GM23338 (cell line): ENCODE measurements around the gene CX3CL1.

Source experiments
- CREB1 ChIP-seq: fragments of 250-450 bp; sonication (Bioruptor Pico); IDR thresholded peaks from 2 replicates; pipeline ENCODE4 v1.5.0; 2020; ENCODE audit warnings: low read depth, mild to moderate bottlenecking, moderate library complexity
- EZH2 ChIP-seq: fragments of 200-600 bp; sonication (generic); IDR thresholded peaks from one replicate; pipeline ENCODE4 v1.8.0; 2017; ENCODE audit warnings: antibody characterized with exemption, mild to moderate bottlenecking, low read depth; ENCODE audit not compliant: unreplicated experiment
- EZH2phosphoT487 ChIP-seq: fragments of 200-600 bp; sonication (generic); IDR thresholded peaks from one replicate; pipeline ENCODE4 v1.8.1; 2018; ENCODE audit warnings: antibody characterized with exemption; ENCODE audit not compliant: unreplicated experiment
- JUNB ChIP-seq: IDR thresholded peaks from one replicate; pipeline ENCODE4 v1.6.1; 2016; ENCODE audit warnings: antibody characterized with exemption; ENCODE audit not compliant: unreplicated experiment
- NANOG ChIP-seq: IDR thresholded peaks from 2 replicates; pipeline ENCODE4 v1.6.1; 2016; ENCODE audit warnings: antibody characterized with exemption, borderline replicate concordance
- POLR2AphosphoS5 ChIP-seq: IDR thresholded peaks from 2 replicates; pipeline ENCODE4 v1.6.1; 2016; ENCODE audit warnings: antibody characterized with exemption, low read depth
- STAT1 ChIP-seq: IDR thresholded peaks from one replicate; pipeline ENCODE4 v1.6.1; 2016; ENCODE audit warnings: antibody characterized with exemption; ENCODE audit not compliant: unreplicated experiment
- TF ChIP-seq, protein P1 (sequence below): IDR thresholded peaks from 2 replicates; pipeline ENCODE4 v1.6.1; 2016; ENCODE audit warnings: antibody characterized with exemption
- TF ChIP-seq, protein P2 (sequence below), 2 experiments: fragments of 200-600 bp in 1 of 2; sonication (generic) in 1 of 2; conservative IDR thresholded peaks; 2 replicates each; pipeline versions ENCODE4 v1.5.1 to v1.6.1; 2016 to 2017; ENCODE audit warnings: antibody characterized with exemption in 2 of 2, low read depth in 2 of 2, mild to moderate bottlenecking in 2 of 2, moderate library complexity in 1 of 2
- TF ChIP-seq, protein P3 (sequence below): IDR thresholded peaks from one replicate; pipeline ENCODE4 v1.6.1; 2018; ENCODE audit warnings: antibody characterized with exemption; ENCODE audit not compliant: unreplicated experiment
- TF ChIP-seq, protein P4 (sequence below): fragments of 250-450 bp; sonication (Bioruptor Pico); IDR thresholded peaks from 2 replicates; pipeline ENCODE4 v1.5.0; 2020; ENCODE audit warnings: mild to moderate bottlenecking, moderate library complexity

DNA sequence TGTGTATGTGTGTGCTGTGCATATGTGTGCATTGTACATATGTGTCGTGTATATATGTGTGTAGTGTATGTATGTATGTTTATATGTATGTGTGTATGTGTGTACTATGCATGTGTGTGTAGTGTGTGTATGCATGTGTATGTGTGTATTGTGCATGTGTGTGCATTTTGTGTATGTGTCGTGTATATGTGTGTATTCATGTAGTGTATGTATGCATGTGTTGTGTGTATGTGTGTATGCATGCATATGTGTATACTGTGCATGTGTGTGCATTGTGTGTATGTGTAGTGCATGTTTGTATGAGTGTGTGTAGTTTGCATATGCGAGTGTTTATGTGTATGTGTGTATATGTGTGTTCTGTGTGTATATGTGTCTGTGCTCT lies 16.8 kb downstream of the CX3CL1 start:
- TF ChIP-seq, protein P1, sequence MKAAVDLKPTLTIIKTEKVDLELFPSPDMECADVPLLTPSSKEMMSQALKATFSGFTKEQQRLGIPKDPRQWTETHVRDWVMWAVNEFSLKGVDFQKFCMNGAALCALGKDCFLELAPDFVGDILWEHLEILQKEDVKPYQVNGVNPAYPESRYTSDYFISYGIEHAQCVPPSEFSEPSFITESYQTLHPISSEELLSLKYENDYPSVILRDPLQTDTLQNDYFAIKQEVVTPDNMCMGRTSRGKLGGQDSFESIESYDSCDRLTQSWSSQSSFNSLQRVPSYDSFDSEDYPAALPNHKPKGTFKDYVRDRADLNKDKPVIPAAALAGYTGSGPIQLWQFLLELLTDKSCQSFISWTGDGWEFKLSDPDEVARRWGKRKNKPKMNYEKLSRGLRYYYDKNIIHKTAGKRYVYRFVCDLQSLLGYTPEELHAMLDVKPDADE, result no peak
- TF ChIP-seq, protein P2, sequence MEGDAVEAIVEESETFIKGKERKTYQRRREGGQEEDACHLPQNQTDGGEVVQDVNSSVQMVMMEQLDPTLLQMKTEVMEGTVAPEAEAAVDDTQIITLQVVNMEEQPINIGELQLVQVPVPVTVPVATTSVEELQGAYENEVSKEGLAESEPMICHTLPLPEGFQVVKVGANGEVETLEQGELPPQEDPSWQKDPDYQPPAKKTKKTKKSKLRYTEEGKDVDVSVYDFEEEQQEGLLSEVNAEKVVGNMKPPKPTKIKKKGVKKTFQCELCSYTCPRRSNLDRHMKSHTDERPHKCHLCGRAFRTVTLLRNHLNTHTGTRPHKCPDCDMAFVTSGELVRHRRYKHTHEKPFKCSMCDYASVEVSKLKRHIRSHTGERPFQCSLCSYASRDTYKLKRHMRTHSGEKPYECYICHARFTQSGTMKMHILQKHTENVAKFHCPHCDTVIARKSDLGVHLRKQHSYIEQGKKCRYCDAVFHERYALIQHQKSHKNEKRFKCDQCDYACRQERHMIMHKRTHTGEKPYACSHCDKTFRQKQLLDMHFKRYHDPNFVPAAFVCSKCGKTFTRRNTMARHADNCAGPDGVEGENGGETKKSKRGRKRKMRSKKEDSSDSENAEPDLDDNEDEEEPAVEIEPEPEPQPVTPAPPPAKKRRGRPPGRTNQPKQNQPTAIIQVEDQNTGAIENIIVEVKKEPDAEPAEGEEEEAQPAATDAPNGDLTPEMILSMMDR (conservative IDR thresholded peaks at IDR 0.05; ENCODE audit: low read depth in 2 of 2), result no peak
- TF ChIP-seq NANOG (no peak), EZH2phosphoT487 (no peak), POLR2AphosphoS5 (no peak), CREB1 (no peak), EZH2 (no peak), JUNB (no peak), STAT1 (no peak)
- TF ChIP-seq, protein P3, sequence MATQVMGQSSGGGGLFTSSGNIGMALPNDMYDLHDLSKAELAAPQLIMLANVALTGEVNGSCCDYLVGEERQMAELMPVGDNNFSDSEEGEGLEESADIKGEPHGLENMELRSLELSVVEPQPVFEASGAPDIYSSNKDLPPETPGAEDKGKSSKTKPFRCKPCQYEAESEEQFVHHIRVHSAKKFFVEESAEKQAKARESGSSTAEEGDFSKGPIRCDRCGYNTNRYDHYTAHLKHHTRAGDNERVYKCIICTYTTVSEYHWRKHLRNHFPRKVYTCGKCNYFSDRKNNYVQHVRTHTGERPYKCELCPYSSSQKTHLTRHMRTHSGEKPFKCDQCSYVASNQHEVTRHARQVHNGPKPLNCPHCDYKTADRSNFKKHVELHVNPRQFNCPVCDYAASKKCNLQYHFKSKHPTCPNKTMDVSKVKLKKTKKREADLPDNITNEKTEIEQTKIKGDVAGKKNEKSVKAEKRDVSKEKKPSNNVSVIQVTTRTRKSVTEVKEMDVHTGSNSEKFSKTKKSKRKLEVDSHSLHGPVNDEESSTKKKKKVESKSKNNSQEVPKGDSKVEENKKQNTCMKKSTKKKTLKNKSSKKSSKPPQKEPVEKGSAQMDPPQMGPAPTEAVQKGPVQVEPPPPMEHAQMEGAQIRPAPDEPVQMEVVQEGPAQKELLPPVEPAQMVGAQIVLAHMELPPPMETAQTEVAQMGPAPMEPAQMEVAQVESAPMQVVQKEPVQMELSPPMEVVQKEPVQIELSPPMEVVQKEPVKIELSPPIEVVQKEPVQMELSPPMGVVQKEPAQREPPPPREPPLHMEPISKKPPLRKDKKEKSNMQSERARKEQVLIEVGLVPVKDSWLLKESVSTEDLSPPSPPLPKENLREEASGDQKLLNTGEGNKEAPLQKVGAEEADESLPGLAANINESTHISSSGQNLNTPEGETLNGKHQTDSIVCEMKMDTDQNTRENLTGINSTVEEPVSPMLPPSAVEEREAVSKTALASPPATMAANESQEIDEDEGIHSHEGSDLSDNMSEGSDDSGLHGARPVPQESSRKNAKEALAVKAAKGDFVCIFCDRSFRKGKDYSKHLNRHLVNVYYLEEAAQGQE, result no peak
- TF ChIP-seq, protein P4, sequence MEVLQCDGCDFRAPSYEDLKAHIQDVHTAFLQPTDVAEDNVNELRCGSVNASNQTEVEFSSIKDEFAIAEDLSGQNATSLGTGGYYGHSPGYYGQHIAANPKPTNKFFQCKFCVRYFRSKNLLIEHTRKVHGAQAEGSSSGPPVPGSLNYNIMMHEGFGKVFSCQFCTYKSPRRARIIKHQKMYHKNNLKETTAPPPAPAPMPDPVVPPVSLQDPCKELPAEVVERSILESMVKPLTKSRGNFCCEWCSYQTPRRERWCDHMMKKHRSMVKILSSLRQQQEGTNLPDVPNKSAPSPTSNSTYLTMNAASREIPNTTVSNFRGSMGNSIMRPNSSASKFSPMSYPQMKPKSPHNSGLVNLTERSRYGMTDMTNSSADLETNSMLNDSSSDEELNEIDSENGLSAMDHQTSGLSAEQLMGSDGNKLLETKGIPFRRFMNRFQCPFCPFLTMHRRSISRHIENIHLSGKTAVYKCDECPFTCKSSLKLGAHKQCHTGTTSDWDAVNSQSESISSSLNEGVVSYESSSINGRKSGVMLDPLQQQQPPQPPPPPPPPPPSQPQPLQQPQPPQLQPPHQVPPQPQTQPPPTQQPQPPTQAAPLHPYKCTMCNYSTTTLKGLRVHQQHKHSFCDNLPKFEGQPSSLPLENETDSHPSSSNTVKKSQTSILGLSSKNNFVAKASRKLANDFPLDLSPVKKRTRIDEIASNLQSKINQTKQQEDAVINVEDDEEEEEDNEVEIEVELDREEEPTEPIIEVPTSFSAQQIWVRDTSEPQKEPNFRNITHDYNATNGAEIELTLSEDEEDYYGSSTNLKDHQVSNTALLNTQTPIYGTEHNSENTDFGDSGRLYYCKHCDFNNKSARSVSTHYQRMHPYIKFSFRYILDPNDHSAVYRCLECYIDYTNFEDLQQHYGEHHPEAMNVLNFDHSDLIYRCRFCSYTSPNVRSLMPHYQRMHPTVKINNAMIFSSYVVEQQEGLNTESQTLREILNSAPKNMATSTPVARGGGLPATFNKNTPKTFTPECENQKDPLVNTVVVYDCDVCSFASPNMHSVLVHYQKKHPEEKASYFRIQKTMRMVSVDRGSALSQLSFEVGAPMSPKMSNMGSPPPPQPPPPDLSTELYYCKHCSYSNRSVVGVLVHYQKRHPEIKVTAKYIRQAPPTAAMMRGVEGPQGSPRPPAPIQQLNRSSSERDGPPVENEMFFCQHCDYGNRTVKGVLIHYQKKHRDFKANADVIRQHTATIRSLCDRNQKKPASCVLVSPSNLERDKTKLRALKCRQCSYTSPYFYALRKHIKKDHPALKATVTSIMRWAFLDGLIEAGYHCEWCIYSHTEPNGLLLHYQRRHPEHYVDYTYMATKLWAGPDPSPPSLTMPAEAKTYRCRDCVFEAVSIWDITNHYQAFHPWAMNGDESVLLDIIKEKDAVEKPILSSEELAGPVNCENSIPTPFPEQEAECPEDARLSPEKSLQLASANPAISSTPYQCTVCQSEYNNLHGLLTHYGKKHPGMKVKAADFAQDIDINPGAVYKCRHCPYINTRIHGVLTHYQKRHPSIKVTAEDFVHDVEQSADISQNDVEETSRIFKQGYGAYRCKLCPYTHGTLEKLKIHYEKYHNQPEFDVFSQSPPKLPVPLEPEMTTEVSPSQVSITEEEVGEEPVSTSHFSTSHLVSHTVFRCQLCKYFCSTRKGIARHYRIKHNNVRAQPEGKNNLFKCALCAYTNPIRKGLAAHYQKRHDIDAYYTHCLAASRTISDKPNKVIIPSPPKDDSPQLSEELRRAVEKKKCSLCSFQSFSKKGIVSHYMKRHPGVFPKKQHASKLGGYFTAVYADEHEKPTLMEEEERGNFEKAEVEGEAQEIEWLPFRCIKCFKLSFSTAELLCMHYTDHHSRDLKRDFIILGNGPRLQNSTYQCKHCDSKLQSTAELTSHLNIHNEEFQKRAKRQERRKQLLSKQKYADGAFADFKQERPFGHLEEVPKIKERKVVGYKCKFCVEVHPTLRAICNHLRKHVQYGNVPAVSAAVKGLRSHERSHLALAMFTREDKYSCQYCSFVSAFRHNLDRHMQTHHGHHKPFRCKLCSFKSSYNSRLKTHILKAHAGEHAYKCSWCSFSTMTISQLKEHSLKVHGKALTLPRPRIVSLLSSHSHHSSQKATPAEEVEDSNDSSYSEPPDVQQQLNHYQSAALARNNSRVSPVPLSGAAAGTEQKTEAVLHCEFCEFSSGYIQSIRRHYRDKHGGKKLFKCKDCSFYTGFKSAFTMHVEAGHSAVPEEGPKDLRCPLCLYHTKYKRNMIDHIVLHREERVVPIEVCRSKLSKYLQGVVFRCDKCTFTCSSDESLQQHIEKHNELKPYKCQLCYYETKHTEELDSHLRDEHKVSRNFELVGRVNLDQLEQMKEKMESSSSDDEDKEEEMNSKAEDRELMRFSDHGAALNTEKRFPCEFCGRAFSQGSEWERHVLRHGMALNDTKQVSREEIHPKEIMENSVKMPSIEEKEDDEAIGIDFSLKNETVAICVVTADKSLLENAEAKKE, result no peak
